HepG2 (cell line): ENCODE measurements around the gene GLIPR1L2. TPM values are rescaled to one million over a fixed set of nuclear protein-coding genes. Genes with fewer than 3 reads are reported as not detected.

ENCODE experiments used
- ATAC-seq: fragments of 200-7000 bp; cut with Tn5 transposase; 3 replicates; pipeline ENCODE4 v1.9.1; 2020; ENCODE audit warnings: mild to moderate bottlenecking, moderate library complexity
- BruUV-seq: library from RNA; stranded (reverse); fragments of 400-500 nt; replicated peaks from 2 replicates; lab custom pipeline; 2021; lab: Mats Ljungman, UMichigan
- CTCF ChIA-PET: fragments of 300-600 bp; formaldehyde crosslinking; extraction: SDS; loops from one replicate; lab custom pipeline; 2021; ENCODE audit warnings: low total read pairs, inconsistent platforms, low intra/inter-chr PET ratio; lab: Yijun Ruan, JAX
- POLR2A ChIA-PET: fragments of 350-600 bp; sonication (Branson Sonifier 250); formaldehyde crosslinking; loops from one replicate; lab custom pipeline; 2020; ENCODE audit warnings: antibody characterized with exemption, inconsistent platforms; lab: Yijun Ruan, JAX
- DNase-seq: peaks from one replicate; pipeline ENCODE4 v3.0.0-alpha.2; 2015; ENCODE audit warnings: low spot score
- FAIRE-seq: peaks from 3 replicates; lab custom pipeline; 2011; peaks lifted over from hg19 to GRCh38; lab: Jason Lieb, UNC
- H2AFZ ChIP-seq: one replicate; pipeline ENCODE4 v1.6.1; 2011; ENCODE audit warnings: low read length, inconsistent platforms
- H3K27ac ChIP-seq: fragments of 300-600 bp; 3 replicates; pipeline ENCODE4 v1.8.0; 2011; ENCODE audit warnings: mixed run types, mild to moderate bottlenecking, mixed read lengths, low read length, inconsistent platforms; ENCODE audit not compliant: insufficient read depth; ENCODE audit errors: extremely low read length
- H3K27me3 ChIP-seq, 2 experiments: fragments of 200-600 bp in 1 of 2; 2 replicates in 1 of 2; 3 replicates in 1 of 2; pipeline versions ENCODE4 v1.6.0 to v1.8.0; 2011; ENCODE audit warnings: low read length in 2 of 2, mild to moderate bottlenecking in 2 of 2, moderate library complexity in 2 of 2, inconsistent platforms in 1 of 2; ENCODE audit not compliant: insufficient read depth in 2 of 2, control insufficient read depth in 1 of 2
- H3K36me3 ChIP-seq, 2 experiments: fragments of 200-600 bp in 1 of 2; replicated peaks in 1 of 2; 2 replicates in 1 of 2; 3 replicates in 1 of 2; pipeline versions ENCODE4 v1.5.1 to v1.8.0; 2011; ENCODE audit warnings: low read length in 2 of 2, inconsistent platforms in 1 of 2; ENCODE audit not compliant: insufficient read depth in 2 of 2, control insufficient read depth in 1 of 2
- H3K4me1 ChIP-seq: 2 replicates; pipeline ENCODE4 v1.5.1; 2012; ENCODE audit warnings: low read length, inconsistent platforms; ENCODE audit not compliant: insufficient read depth
- H3K4me2 ChIP-seq: 2 replicates; pipeline ENCODE4 v1.6.0; 2011; ENCODE audit warnings: low read depth, low read length, inconsistent platforms
- H3K4me3 ChIP-seq, 3 experiments: fragments of 200-600 bp in 1 of 3; sonication (generic), shearing (Covaris generic) in 1 of 3; replicated peaks in 1 of 3; 2 replicates each; pipeline ENCODE4 v1.5.1; 2011 to 2016; ENCODE audit warnings: low read length in 3 of 3, inconsistent platforms in 2 of 3, low read depth in 2 of 3, mild to moderate bottlenecking in 2 of 3, control low read depth in 1 of 3, mixed read lengths in 1 of 3; ENCODE audit not compliant: insufficient read depth in 1 of 3
- H3K79me2 ChIP-seq: one replicate; pipeline ENCODE4 v1.6.1; 2011; ENCODE audit warnings: low read length, inconsistent platforms; ENCODE audit not compliant: insufficient read depth
- H3K9ac ChIP-seq: 2 replicates; pipeline ENCODE4 v1.6.0; 2011; ENCODE audit warnings: mild to moderate bottlenecking, low read depth, low read length, inconsistent platforms; ENCODE audit not compliant: insufficient read depth
- H3K9me3 ChIP-seq: 2 replicates; pipeline ENCODE4 v1.5.1; 2012; ENCODE audit warnings: mild to moderate bottlenecking, low read length
- H4K20me1 ChIP-seq: 2 replicates; pipeline ENCODE4 v1.6.0; 2011; ENCODE audit warnings: inconsistent platforms, mild to moderate bottlenecking, low read length, moderate library complexity; ENCODE audit not compliant: insufficient read depth
- ARID2 ChIP-seq: sonication (generic); formaldehyde crosslinking; IDR thresholded peaks from 2 replicates; pipeline ENCODE4 v1.8.1; 2022; ENCODE audit warnings: mild to moderate bottlenecking, missing genetic modification reagents, borderline replicate concordance
- FOXK2 ChIP-seq: fragments of 450-650 bp; IDR thresholded peaks from 2 replicates; pipeline ENCODE4 v1.6.1; 2016
- MED1 ChIP-seq: sonication (generic); formaldehyde crosslinking; IDR thresholded peaks from 2 replicates; pipeline ENCODE4 v1.4.0; 2020; ENCODE audit warnings: missing genetic modification reagents
- MTA1 ChIP-seq: sonication (generic); formaldehyde crosslinking; IDR thresholded peaks from 2 replicates; pipeline ENCODE4 v1.4.0; 2020; ENCODE audit warnings: missing genetic modification reagents, mild to moderate bottlenecking, borderline replicate concordance
- NONO ChIP-seq, 2 experiments: fragments of 450-650 bp in 1 of 2; sonication (generic) in 1 of 2; formaldehyde crosslinking in 1 of 2; IDR thresholded peaks in 1 of 2; conservative IDR thresholded peaks in 1 of 2; 2 replicates each; pipeline versions ENCODE4 v1.6.1 to v1.8.0; 2017 to 2022; ENCODE audit warnings: mild to moderate bottlenecking in 1 of 2, missing genetic modification reagents in 1 of 2, moderate library complexity in 1 of 2
- SNAPC2 ChIP-seq: sonication (generic); formaldehyde crosslinking; IDR thresholded peaks from 2 replicates; pipeline ENCODE4 v1.8.1; 2022; ENCODE audit warnings: mild to moderate bottlenecking, missing genetic modification reagents
- TARDBP ChIP-seq: sonication (generic); formaldehyde crosslinking; IDR thresholded peaks from 2 replicates; pipeline ENCODE4 v1.8.0; 2022; ENCODE audit warnings: mild to moderate bottlenecking, missing genetic modification reagents
- TRIM22 ChIP-seq: fragments of 450-650 bp; IDR thresholded peaks from 2 replicates; pipeline ENCODE4 v1.6.1; 2017
- ZKSCAN1 ChIP-seq: fragments of 150-350 bp; IDR thresholded peaks from 2 replicates; pipeline ENCODE4 v1.6.1; 2014; ENCODE audit warnings: low read length
- ZNF251 ChIP-seq: sonication (generic); formaldehyde crosslinking; IDR thresholded peaks from 2 replicates; pipeline ENCODE4 v1.9.0; 2021; ENCODE audit warnings: mild to moderate bottlenecking, missing genetic modification reagents
- ZNF260 ChIP-seq: sonication (generic); formaldehyde crosslinking; IDR thresholded peaks from 2 replicates; pipeline ENCODE4 v1.4.0; 2020; ENCODE audit warnings: missing genetic modification reagents, low read depth, mild to moderate bottlenecking, borderline replicate concordance
- in situ Hi-C: cut with HindIII; loops from 2 replicates; pipeline ENCODE4 v1.10.0; 2017; ENCODE audit warnings: low pct_unique_long_range_greater_than_20kb; ENCODE audit not compliant: extremely low pct_ligation_motif_present
- intact Hi-C: fragments of 100-400 bp; cut with micrococcal nuclease; formaldehyde crosslinking; loops from one replicate; pipeline ENCODE4 v1.10.0; 2022; ENCODE audit not compliant: unreplicated experiment
- polyA plus RNA-seq, 8 experiments: library from polyadenylated mRNA; depleted of rRNA in 3 of 8; stranded (reverse) in 7 of 8; unstranded in 1 of 8; fragments of >200 nt; fragmentation: Illumina TruSeq in 4 of 8; extraction: Trizol in 4 of 8; gene quantifications; 2 replicates each; pipeline versions ENCODE4 v1.2.1 to v1.2.3, GENCODE V29; 2011 to 2016; ENCODE audit warnings: low read depth in 4 of 8, missing spikeins in 1 of 8, mixed read lengths in 1 of 8; ENCODE audit not compliant: insufficient read depth in 1 of 8
- total RNA-seq, 5 experiments: library from RNA; depleted of rRNA; stranded (reverse); fragments of >200 nt; fragmentation: Illumina TruSeq; extraction: Trizol; gene quantifications; 2 replicates each; pipeline ENCODE4 v1.2.3, GENCODE V29; 2016; ENCODE audit warnings: low read depth in 1 of 5
- TF ChIP-seq, protein P1 (sequence below): IDR thresholded peaks from 2 replicates; pipeline ENCODE4 v1.6.1; 2012; ENCODE audit warnings: low read depth, low read length, improper control_type of control experiment

GLIPR1L2 gene
- total and polyA plus RNA-seq, 2 of the 13 experiments (the other 11 are each of a cell fraction or from before 2014, with no cell fraction given): not detected

GRCh38 chr12:75446857-75447256 is 56.0 kb downstream of the GLIPR1L2 start:
- no peaks in the 10 kb centered on the region for H3K79me2 ChIP-seq
- no peaks in the 10 kb centered on the region for H3K27me3 ChIP-seq
- no peaks in the 10 kb centered on the region for H3K36me3 ChIP-seq
- no peaks in the 10 kb centered on the region for H4K20me1 ChIP-seq
- in situ Hi-C loops (no loop called here), intact Hi-C loops (no loop called here)
- BruUV-seq: no TSS peak
- no peaks in the 10 kb centered on the region for H3K9me3 ChIP-seq
- DNase-seq (no peak), ATAC-seq (no peak), FAIRE-seq (no peak)
- CTCF ChIA-PET: no interaction called here
- H3K27ac ChIP-seq: no peak overlapping the region
- no peak overlapping the region for H3K9ac ChIP-seq
- no peak overlapping the region for H3K4me2 ChIP-seq
- H3K4me3 ChIP-seq: no peak overlapping the region
- POLR2A ChIA-PET: no interaction called here
- peaks cover 42% of the 10 kb centered on the region for H3K4me1 ChIP-seq
- no peak overlapping the region for H2AFZ ChIP-seq
- TF ChIP-seq ZNF251 (CRISPR knock-in tag): no peak
- no peak for TF ChIP-seq SNAPC2 (CRISPR knock-in tag)
- TF ChIP-seq MED1: no peak
- no peak for TF ChIP-seq ARID2
- TF ChIP-seq TARDBP (CRISPR knock-in tag): no peak
- no peak for TF ChIP-seq NONO (IDR thresholded peaks at IDR 0.05)
- no peak for TF ChIP-seq NONO (CRISPR knock-in tag; conservative IDR thresholded peaks at IDR 0.05)
- no peak for TF ChIP-seq FOXK2
- no peak for TF ChIP-seq TRIM22
- no peak for TF ChIP-seq MTA1 (CRISPR knock-in tag)
- TF ChIP-seq, protein P1, sequence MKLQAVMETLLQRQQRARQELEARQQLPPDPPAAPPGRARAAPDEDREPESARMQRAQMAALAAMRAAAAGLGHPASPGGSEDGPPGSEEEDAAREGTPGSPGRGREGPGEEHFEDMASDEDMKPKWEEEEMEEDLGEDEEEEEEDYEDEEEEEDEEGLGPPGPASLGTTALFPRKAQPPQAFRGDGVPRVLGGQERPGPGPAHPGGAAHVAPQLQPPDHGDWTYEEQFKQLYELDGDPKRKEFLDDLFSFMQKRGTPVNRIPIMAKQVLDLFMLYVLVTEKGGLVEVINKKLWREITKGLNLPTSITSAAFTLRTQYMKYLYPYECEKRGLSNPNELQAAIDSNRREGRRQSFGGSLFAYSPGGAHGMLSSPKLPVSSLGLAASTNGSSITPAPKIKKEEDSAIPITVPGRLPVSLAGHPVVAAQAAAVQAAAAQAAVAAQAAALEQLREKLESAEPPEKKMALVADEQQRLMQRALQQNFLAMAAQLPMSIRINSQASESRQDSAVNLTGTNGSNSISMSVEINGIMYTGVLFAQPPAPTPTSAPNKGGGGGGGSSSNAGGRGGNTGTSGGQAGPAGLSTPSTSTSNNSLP: no peak
- TF ChIP-seq ZNF260 (CRISPR knock-in tag): no peak
- no peak for TF ChIP-seq ZKSCAN1
